Activated CD4-positive, CD25-positive, alpha-beta regulatory T cell treated with anti-CD3 and anti-CD28 coated beads, Interleukin-2, amount 50 U/mL, for 16 hours (primary cell): Measurements from ENCODE around the gene DRAXIN.

ENCODE experiments used
- DNase-seq: peaks from one replicate; pipeline ENCODE4 v3.0.0-alpha.2; 2020; ENCODE audit warnings: low read depth, low spot score

DRAXIN gene

DNA sequence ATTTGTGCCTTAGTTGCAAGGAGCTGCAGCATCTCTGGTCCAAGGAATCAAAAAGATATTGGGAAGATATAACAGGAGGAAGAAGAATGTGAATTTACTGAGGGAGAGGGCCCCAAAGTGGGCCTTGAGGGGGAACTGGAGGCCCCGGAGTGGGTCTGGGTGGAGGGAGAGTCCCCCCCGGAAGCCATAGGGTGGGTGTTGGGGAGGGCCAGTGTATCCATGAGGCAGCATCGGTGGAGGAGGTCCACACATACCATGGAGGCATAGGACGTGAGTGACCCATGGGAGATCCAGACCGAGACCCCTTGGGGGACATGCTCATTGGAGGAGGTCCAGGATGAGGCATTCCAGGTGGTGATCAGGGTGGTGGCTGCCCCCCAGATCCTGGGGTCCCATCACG lies 69.8 kb downstream of the DRAXIN start:
- DNase-seq: no peak

DNA sequence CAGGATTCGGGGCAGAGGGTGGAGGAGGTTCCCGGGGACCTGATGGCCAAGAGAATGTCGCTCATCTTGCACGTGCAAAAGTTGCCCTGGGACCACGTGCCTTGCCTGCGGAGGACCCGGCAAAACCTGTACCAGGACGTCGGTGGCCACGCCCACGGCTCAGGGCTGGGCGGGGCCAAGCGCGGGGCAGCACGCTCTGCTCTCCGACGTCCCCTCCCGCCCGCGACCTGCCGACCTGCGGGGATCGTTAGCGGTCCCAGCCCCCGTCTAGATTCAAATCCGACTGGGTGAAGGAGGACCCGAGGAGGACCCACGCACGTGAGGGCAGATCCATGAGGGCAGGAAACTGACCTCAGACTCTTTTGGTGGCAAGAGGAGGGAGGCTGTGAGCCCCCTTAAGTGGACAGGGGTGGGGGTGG lies 70.5 kb downstream of the DRAXIN start, which contains the start of gene C1orf167:
C1orf167 (plus strand) TSS at position 206 of the 419 bp plus-strand sequence. CDS start 2,208 bp downstream, outside the sequence.
- DNase-seq: no peak

DNA sequence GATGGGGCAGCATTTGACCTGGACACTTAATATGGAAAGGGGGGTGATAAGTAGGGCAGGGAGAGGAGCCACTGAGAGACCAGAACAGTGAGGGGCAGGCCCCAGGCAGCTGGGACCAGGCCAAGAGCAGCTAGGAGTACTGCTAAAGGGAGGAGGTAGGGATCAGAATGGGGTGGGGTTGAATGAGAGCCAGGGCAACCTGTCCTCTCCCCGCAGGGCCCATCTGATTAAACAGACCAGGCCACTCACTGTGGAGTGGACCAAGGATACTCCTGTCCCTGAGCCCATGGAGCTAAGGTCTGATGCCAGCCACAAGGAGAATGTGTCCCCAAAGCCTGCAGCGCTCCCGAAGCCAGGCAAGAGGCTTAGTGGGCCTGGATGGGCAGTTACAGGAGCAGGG lies 72.6 kb downstream of the DRAXIN start:
- no peak for DNase-seq

DNA sequence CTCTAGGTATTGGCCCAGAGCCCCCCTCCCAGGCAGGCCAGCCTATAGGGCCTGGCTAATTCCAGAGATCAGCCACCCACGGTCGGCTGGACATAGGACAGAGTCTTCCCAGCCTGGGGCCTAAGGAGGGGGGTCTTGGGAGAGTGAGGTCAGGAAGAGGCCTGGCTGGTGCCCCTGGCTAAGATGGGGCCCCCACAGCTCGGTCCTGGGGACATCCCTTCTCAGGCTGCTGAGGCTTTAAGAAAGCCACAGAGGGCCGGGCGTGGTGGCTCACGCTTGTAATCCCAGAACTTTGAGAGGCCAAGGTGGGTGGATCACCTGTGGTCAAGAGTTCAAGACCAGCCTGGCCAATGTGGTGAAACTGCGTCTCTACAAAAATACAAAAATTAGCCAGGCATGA lies 73.0 kb downstream of the DRAXIN start:
- no peak for DNase-seq

DNA sequence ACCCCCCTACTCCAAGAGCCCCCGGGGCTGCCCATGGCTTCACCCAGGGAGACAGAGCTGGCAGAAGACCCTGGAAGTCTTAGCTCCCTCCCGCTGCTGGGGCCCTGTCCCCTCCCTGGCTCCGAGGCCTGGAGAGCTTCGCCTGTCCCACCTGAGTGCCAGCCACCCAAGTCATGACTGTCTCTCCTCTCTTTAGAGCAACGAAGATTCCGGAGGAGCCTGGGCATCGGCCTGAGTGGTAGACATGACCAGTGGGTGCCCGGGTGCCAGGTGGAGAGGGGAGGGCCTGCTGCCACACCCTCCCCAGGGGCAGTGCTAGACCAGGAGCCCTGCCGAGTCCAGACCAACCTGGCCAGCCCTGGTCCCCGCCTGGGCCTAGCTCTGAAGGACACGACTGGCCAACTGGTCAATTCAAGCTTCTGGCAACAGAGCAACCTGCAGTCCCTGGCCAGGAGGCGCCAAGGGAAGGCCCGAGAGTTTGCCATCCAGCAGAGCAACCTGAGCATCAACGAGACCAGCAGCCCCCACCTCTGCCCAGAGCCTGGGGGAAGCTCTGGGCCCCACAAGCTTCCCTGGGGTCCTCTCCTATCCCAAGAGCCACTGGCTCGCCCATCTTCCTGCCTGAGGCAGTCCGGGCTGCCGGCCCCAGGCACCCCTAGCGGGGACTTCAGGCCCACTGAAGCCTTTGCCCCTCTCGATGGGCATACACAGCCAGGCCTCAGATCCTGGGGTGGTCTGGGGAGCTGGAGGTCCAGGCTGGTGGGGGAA lies 74.3 kb downstream of the DRAXIN start:
- DNase-seq: no peak

DNA sequence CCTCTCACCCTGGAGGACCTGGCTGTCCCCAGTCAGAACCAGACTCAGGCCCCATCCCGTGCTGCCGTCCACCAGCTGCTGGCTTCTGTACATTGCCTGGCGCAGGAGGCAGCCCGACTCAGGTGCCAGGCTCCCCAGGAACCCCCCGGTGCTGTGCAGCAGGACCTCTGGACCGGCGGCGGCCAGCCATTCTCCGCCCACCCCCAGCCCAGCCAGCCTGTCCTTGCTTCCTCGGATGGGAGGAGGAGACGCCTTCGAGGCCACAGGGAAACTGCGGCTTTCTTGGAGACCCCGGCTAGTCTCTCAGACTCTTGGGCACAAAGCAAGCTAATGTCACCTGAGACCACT lies 74.9 kb downstream of the DRAXIN start:
- DNase-seq: no peak

DNA sequence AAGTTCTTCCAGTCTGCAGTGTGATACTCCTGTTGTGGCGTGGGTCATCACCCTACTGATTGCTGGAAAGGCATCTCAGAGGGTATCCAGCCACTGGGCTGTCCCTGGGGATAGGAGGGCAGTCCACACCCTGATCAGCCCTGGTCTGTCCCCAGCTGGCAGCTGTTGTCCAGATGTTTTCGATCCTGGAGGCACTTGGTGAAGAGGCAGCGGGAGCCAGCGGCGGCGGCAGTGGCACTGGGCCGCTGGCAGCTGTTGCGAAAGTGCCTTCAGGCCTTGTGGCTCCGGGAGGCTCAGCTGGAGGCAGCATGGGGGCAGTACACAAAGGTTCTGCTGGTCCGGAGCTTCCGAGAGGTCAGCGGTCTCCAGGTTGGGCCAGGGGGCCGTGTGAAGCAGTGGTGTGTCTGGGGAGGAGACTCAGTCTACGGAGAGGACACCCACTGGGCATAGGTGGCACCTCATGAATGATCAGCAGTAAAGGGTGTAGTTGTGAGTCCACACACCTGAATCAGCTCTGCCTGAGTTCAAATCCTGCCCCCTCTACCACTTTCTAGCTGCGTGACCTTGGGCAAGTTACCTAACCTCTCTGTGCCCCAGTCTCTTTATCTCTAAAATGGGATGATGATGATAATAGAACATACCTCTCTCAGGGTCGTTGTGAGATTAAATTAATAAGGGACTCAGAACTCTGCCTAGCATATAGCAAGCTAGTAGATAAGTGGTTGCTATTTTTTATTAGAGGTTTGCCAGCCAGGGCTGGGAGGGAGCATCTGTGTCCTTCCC lies 76.6 kb downstream of the DRAXIN start:
- no peak for DNase-seq

DNA sequence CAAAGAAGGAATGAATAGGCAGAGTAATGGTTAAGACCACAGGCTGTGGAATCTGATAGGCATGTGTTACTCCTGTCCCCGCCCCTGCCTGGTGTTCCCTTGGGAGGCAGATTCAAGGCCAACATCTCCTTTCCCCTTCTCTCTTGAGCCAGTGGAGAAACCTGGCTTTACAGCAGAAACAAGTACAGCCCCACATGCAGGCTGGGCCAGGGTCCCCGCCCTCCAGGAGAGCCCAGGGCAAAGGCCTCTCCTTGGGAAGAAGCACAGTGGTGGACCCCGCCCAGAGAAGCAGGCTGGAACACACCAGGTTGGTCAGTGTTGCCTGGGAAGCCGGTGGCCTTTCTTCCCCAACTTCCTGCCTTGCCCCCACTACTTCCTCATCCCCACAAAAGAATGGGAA lies 77.3 kb downstream of the DRAXIN start:
- DNase-seq: no peak

DNA sequence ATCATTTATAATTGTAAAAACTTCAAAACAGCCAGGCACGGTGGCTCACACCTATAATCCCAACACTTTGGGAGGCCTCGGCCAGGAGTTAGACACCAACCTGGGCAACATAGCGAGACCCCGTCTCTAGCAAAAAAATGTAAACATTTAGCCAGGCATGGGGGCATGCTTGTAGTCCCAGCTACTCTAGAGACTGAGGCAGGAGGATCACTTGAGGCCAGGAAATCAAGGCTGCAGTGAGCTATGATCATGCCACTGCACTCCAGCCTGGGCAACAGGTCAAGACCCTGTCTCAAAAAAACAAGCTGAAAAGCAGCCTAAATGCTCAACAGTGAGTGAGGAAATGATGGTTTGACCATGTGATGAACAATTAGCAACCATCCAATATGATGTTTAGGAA lies 77.8 kb downstream of the DRAXIN start:
- no peak for DNase-seq

DNA sequence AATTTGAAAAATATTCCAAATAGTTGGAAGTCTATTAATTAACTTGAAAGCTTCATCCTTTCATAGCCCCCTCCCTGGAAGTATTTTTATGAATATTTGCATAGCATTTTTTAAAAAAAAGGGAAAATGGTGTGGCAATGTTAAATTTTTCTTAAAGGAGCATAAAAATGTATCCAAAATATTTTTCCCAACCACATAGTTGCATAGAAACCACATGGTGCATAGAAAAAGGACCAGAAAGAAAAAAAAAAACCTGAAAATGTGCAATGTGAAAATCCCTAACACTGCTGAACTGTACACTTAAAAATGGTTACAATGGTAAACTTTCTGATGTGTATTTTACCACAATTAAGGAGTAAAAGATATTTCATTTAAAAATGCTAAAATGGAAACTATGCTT lies 78.5 kb downstream of the DRAXIN start:
- no peak for DNase-seq

DNA sequence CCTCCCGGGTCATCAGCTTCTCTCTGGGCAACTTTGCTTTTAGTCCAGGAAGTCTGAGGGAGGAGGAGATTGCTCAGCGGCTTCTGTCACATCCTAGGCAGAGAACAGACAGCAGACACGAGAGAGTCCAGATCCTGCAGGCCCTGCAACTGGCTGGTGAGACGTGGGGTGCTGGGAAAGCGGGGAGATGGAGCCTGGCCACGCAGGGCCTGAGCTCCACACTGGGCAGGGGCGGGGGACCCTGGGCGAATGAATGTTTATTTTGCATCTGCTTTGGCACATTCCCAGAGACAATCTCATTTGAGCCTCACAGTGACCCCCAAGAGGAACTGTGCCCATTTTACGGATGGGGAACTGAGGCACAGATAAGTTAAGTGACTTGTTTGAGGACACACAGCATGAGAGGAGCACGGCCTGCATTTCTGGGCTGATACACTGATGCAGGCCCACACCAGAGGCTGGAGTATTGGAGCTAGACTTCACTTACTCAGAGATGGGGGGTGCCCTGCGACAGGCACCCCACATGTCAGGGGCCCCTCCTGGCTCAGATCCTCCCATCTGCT lies 80.1 kb downstream of the DRAXIN start:
- DNase-seq: no peak

DNA sequence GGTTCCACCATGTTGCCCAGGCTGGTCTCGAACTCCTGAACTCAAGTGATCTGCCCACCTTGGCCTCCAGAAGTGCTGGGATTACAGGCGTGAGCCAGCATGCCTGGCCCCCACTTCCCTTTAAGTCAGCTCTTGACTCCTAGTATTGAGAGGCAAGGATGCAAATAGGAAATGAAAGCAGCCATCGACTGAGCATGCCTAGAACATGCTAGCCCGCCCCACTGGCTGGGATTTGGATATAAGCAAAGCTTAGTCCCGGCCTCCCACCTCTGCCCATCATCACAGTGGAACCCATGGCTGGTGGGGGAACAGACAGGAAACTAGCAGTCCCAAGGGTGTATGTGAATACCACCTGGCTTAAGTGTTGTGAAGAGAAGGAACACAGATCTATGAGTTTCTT lies 80.9 kb downstream of the DRAXIN start:
- DNase-seq: no peak

DNA sequence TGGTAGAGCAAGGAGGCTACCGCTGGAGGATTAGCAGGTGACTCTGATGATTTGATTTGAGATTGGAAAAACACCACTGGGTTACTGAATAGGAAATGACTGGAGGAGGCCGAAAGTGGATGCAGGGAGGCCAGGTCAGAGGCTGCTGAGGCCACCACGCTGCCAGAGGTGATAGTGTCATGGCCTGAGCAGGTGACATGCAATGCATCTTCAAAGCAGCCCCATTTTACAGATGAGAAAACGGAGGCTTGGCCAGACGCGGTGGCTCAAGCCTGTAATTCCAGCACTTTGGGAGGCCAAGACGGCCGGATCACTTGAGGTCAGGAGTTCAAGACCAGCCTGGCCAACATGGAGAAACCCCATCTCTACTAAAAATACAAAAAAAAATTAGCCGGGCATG lies 83.2 kb downstream of the DRAXIN start:
- DNase-seq: no peak
